Astrocyte of the spinal cord (primary cell): Measurements from ENCODE around the gene SGO2.

ENCODE experiments used
- DNase-seq: peaks from one replicate; pipeline ENCODE4 v3.0.0; 2011; ENCODE audit warnings: low read depth, low spot score
- H3K4me3 ChIP-seq: 2 replicates; pipeline ENCODE4 v1.5.1; 2011; ENCODE audit warnings: low read depth, mild to moderate bottlenecking, low read length, moderate library complexity
- CTCF ChIP-seq: IDR thresholded peaks from 2 replicates; pipeline ENCODE4 v1.5.1; 2012; ENCODE audit warnings: low read depth, mild to moderate bottlenecking, low read length, inconsistent platforms
- in situ Hi-C: cut with HindIII; loops from 2 replicates; pipeline ENCODE4 v1.10.0; 2017; ENCODE audit warnings: low sequenced_read_pairs

Gene SGO2

GRCh38 chr2:200498402-200499162 lies 27.4 kb upstream of the SGO2 start:
- TF ChIP-seq CTCF, result no peak
- H3K4me3 ChIP-seq, result no peak overlapping the region
- in situ Hi-C loops, result no loop called here
- no peak for DNase-seq

DNA sequence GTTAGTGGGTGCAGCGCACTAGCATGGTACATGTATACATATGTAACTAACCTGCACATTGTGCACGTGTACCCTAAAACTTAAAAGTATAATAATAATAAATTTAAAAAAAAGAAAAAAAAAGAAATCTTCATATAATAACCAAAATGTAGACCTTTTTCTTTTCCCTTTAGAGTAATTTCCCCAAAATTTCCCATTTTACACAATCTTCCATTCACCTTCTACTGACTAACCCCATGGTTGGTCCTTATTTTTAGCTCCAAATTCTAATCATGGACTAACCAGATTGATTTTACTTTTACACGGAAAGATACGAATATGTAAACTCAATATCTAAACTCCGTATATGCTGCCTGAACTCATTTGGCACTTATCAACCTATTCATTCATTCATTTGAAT lies 23.8 kb upstream of the SGO2 start:
- DNase-seq, result no peak
- in situ Hi-C loops, result no loop called here
- H3K4me3 ChIP-seq, result no peak overlapping the region
- TF ChIP-seq CTCF, result no peak

GRCh38 chr2:200506679-200507078 lies 19.3 kb upstream of the SGO2 start:
- no peak for TF ChIP-seq CTCF
- no peak overlapping the region for H3K4me3 ChIP-seq
- in situ Hi-C loops, result no loop called here
- DNase-seq, result no peak

DNA sequence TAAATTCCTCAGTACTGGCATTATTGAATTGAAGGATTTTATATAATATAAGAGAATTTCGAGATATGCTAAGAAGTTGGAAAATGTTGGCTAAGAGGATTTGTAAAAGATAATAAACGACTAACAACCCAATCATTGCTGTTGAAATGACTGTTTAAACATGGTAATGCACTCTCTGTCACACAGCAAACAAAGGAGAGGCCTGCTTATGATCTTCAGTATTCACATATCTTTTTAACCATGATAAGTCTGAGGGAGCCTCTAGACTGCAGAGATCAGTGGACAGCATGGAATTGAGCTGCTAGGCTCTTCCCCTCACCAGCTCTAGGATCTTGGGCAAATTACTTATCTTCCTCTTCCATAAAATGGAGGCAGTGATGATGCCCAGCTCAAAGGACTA lies 18.8 kb upstream of the SGO2 start:
- no peak for DNase-seq
- in situ Hi-C loops, result no loop called here
- no peak for TF ChIP-seq CTCF
- no peak overlapping the region for H3K4me3 ChIP-seq

DNA sequence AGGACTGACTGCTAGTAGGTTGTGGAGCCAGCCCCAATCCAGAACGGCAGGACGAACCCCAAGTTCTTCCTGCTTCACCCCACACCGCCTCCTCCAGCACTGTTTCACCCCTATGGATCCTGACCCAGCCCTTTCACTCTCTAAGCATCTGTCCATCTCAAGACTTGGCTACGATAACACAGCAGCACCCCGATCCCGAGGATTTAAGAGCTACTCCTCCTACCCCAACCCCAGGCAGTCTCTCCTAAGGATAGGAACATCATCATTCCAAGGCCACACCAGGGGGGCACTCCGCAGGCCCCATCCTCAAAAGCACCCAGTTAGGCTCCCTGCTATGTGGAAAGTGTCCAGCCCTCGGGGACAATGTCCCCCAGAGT lies 16.8 kb upstream of the SGO2 start:
- in situ Hi-C loops, result no loop called here
- peak; percentile 16 for DNase-seq
- peak overlapping the region; percentile 73 for H3K4me3 ChIP-seq
- no peak for TF ChIP-seq CTCF

DNA sequence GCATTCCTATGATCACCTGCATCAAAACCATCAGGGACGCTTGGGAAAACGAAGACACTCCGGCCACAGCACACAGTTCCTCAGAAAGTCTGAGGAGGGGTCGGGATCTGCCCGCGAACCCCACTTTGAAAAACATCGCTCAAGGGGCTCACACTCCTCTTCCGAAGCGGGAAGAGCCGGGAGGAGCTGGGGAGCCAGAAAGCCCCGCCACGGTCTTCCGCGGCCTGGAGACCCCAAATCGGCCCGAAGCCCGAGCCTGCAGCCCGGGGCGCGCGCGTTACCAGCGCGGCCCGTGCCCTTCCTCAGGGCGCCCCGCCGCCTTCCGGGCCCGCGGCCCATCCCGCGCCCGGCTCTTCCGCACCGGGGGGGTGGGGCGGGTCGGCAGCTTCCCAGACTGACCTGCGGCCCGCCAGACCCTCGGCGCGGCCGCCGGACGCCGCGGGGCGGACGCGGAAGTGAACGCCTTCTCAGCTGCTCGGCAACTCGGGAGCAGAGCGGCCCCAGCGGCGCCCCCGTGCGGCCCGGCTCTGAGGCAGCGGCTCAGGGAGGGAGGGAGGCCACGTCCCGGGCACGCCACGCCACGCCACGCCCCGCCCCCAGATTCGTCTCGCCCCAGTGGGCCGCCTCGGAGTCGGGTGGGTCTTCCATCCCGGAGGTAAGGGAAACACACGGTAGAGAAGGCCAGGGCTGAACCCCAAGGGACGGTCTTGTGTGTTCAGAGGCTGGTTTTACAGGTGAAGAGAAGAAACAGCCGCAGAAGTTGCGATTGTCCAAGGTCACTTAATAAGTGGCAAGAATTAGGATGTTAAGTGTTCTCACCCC lies 16.2 kb upstream of the SGO2 start, which contains the start of gene KCTD18:
Gene KCTD18 (minus strand): TSS at position 457 of the 822 bp plus-strand sequence. CDS start 3,052 bp downstream, outside the sequence.
- peak within 1 kb of the TSS; percentile 73 for H3K4me3 ChIP-seq
- DNase-seq, result peak; percentile 88
- peak; percentile 76 for TF ChIP-seq CTCF
- in situ Hi-C loops, result no loop called here
